HG02870 (cell line): Measurements from ENCODE around the gene SATB2.

ENCODE experiments used
- ATAC-seq: cut with Tn5 transposase; IDR thresholded peaks from one replicate; pipeline ENCODE4 v1.9.1; 2021; ENCODE audit warnings: mild to moderate bottlenecking, moderate library complexity; ENCODE audit not compliant: unreplicated experiment

Gene SATB2

DNA sequence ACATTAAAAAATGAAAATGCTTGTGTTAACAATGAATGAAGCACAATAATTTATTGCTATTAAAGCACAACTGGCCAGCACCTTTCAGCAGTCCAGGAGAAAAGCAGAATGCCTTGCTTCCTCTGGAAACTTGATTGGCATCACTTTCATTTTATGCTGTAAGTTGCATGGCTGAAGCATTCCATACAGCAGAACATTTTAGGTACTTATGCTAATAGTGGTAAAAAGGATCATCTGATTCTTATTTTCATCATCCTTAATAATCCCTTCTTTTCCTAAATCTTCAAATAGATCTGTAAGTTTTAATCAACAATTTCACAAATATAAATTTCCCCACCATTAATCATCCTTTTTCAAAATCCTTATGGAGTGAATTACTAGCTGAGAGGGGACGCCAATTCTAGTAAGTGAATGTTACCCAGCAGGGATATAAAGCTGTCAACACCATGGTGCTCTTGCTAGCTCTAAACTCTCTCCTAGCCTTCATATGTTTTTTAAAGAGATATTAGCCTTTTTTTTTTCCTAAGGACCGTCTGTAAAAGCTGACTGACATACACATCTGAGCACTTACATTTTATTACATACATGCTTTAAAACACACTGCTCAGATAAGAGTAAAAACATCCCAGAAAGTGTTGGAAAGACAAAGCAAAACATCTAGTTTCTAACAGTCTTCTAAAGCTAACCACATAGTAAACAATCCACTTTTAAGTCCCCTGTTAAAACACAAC is 5.3 kb downstream of the SATB2 start:
- no peak for ATAC-seq

DNA sequence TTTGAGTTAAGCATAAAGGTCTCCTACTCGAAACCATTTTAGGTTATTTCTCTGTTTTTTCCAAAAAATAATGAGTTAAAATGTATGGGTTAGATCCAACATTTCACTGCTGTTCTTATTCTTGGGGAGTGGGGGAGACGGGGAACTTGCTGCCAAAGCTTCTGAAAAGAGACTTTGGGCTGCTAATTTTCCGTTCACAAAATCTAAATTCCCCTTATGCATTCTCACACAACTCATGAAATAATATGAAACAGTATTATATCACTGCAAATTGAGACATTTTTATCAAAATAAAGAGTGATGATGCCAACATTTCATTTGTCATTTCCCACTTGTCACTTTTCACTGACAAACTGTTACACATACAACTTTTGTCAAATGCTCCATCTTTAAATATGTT is 7.8 kb downstream of the SATB2 start:
- no peak for ATAC-seq

DNA sequence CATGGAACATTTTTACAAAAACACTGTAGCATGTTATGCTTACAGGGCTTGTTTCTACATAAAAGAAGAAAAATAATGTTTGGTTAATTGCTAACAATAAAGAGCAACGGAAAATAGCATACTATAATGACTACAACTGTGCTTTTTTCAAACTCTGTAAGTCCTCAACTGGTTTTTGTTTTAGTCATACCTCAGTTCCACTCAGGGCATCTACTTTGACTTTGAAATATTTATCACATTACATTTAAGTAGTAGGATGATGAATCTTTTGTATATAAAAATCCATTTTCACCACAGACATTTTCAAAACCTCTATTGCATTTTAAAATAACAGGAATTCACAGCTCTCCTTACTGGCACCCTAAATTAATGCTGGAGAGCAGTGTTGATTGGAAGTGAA is 8.3 kb downstream of the SATB2 start:
- ATAC-seq = no peak

DNA sequence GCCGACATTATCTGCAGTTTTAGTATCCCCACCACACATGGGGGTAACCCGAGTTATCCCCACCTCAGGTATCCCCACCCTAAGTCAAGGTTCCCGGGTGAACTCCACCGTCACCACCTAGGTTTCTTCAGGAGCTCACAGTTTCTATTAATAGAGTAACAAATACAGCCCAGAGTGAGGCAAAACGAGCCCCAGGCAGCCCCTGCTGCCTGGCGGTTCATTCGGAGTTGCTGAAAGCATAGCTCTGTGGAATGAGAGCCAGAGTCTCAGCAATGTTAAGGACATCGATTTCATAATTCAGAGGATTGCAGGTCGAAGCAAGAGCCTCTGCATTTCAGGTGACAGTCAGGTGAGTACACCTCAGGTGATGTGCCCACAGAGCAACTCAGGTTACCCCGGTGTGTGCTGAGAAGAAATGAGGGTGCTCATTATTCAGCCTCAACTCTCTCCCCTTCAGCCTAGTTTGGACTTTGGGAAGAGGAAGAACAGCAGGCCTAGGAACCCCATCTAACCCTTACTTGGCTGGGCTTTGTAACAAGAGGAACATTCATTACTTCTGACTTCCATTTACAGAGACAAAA is 10.7 kb downstream of the SATB2 start:
- no peak for ATAC-seq

DNA sequence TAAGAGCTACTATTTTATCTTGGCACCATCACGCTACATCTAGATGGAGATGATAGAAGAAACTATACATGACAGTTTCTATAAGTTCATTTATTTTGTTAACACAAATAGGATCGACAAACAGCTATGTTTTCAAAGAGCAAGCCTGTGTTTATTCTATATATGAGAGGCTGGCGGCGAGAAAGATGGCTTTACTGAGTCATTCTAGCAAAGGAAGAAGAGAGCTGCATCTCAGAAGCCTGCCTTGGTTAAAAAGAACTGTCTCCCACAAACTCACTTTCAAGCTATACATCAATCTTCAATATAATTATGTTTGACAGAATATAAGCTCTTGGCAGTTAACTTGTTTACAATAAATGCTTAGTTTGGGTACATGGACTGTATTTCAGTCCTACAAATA is 13.0 kb downstream of the SATB2 start:
- no peak for ATAC-seq

DNA sequence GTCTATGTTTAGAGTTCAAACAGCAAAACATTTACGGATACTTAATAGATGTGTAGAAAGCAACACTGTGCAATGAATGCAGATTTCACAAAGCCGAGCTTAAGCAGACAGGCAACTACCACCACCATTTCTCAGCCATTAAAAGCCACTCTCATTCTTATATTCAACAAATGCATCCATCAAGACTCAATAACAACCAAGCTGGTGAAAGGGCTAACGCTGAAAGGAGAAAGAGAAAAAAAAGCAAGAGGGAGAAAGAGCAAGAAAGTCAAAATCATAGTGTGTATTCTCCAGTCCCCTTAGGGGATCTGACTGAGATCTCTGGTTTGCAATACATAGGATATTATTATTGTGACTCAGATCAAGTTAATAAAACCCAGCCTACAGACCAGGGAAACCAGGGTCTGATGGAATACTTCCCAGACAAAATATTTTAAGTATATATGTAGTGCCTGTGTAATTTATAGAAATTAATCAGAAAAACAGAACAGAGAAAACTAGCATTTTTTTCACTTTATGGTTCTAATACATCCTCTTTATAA is 14.1 kb downstream of the SATB2 start:
- no peak for ATAC-seq

DNA sequence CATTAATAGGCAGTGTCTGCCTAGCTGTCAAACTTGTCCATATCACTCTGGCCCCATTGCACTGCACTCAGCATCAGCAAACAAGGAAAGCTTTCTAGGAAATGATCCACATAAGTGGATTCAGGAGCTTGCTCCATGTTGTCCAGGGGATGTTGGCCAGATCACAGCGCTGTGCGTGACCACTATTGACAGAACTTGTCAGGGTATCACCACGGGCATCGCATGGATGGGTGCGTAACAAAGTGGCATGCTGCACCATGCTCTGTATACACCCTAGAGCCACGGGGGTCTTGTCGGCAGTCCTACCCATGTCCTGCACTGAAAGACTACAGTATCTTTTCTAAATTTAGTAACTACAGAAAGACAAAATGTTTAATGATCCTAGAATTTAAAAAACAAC is 15.6 kb downstream of the SATB2 start:
- no peak for ATAC-seq

DNA sequence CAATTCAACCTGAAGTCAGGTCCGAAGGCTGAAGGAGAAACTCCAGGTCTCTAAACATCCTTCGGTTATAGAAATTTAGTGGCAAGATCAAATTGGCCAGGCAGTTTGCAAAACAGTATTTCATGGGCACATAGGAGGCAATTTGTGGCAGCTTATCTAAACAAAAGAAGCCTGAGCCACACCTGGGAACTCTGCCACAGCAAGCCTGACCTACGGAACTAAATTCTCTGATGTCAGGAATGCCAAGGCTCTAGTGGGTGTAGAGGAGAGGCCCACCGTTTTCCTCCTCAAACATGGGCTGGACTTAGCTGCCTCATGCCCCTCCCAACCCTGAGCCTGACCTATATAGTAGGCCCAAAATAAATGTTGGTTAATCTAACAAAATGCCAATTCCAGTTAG is 16.0 kb downstream of the SATB2 start:
- ATAC-seq = no peak

DNA sequence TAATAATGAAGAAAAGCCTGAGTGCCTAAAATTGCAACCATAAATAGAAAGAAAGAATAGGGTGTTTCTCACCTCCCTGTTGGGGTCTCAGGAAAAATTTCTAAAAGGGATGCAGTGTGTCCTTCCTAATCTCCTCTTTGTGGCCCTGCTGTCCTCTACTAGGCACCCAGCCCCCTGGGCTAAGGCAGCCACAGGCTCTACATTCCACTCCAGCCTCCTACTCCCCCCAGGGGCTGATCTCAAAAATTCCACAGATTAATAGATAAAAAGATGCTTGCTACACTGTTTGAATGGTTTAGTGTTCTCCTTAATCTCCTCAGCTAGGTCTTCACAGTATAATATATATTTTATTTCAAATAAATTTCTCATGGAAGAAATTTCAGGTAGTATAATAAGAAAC is 17.6 kb downstream of the SATB2 start:
- no peak for ATAC-seq

DNA sequence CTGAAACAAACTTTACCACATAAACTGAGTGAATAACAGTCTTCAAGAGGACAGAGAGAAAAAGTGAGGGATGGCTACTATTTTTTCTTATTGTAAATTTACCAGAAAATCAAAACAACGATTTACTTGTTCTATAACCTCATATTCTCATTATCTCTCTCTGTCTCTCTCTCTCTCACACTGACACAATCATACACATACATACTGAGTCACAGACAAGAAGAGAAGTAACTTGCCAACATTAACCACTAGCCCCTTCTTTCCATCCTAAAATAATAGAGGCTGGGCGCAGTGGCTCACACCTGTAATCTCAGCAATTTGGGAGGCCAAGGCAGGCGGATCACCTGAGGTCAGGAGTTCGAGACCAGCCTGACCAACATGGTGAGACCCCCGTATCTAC is 18.2 kb downstream of the SATB2 start:
- ATAC-seq = no peak

DNA sequence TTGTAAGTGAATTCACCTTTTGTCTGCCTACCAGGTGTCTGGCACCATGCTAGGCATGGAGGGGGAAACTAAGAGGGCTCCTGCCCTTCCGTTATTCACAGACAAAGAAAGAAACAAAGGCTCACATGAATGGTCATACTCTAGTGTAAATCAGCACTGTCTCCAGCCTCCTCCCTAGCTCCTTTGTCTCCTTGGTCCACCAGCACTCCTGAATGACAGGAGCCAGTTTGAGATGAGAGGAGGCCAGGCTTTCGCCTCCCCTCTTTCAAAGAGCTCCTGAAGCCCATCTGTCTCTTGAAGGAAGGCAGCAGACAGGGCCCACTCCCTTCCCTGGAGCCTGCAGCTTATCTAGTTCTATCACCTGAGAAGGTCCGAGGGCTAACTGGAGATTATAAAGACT is 18.7 kb downstream of the SATB2 start:
- ATAC-seq = no peak

DNA sequence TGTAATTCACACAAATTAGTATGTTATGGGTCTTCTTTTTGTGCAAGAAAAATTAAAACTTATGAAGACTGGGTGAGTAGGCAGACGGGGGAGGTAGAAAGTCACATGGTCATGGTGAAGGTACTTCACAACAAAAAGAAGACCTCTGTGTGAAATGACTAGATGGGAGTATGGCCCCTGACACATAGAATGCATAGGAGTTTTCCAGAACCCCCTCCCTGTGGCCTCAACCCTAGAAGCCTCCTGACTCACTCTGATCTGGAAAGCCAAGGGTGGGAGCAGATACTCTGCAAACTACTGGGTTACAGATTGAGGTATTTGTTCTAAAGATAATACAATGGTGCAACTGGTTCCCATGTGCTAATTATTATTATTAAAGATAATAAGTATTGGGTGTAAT is 23.2 kb downstream of the SATB2 start:
- ATAC-seq = no peak

DNA sequence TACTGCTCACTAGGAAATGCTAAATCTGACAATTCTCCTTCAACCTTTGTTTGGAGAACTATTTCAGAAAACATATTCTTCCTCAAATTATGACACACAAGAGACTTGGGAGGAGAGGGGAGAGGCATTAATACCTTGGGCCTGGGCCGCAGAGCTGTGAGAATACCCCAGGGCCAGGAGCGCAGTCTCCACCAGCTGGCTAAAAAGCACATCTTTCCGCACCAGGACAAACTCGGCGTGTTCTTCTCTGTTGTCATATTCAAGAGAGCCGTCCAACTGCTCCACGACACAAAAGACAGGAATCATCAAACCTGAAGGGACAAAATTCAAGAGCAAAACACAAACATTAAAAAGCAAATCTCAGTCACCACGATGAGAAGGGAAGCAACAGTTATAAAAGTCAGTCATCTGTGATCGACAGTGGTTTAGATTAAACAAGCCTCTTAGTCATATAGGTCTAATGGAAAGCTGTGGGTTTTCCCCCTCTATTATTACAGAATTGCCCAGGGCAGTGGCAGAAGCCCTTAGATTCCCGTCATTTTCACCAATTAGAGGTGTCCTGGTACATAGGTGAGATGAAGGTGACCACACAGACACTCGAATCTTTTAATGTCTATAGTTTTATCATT is 24.4 kb downstream of the SATB2 start:
- ATAC-seq = peak; percentile 50

DNA sequence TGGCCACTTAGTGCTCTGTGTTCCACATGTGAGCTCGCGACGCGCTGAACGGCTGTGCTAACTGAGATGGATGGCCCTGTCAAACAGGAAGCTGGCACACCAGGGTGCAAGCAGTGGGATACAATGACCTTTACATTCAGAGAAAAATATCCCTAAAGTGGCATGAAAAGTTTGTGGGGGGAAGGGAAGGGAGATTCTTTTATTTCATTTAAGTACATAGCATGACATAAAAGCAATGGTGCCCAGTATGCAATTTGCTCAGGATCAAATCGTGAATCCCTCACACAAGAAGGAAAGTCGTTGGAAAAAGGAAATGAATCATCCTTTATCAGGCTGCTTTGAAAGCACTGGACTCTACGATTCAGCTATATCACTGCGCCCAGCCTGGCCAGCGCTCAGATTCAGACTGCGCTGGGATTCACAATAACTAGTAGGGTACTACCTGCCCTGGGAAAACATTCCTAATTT is 26.0 kb downstream of the SATB2 start:
- ATAC-seq = no peak

DNA sequence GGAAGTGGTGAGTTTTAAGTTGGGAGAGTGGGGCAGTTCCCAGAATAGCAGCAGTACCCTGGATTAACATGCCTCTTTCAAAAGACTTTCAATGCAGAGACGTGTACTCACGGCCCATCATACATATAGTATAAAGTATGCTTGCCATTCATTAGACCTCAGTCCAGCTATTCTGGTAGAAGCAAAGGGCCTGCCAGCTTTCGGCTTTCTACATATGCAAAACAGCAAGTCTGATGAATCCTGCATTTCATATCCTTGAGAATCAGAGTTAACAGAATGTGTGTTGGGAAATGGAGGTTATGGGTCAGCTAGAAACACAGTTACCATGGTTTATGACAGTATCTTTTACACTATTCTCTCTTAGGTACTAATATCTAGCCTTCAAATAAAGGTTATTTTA is 27.5 kb downstream of the SATB2 start:
- no peak for ATAC-seq

DNA sequence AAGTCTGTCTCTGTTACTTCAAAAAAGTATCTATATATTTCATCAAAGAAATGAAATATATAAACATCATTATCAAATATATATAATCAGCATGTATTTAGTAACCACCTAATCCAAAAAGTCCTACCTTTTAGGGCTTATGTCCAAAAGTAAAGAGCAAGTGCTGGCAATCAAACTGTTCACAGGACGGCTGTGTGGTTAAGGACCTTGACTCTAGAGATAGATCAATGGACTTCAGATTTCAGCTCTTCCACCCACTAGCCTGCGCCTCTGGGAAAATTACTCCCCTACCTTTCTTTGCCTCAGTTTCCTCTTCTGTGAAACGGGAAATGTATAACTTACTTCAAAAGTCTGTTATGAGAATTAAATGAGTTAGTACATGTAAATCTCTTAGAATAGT is 29.4 kb downstream of the SATB2 start:
- no peak for ATAC-seq

DNA sequence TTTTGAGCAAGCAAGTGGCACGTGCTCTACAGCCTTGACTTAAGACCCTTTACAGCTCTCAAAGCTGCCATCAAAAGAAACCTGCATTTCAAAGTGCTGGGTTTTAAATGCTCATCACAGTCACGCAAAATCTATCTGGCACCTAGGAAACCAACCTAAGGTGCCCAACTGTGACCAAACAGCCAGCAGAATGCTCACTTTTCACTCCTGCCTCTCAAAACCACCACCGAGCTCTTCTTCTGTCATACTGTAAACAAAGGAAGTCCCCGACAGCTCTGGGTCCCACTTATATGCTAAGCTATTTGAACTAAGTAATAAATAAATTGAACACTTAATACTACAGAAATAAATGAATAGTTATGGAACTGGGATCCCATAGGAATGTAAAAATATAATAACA is 33.6 kb downstream of the SATB2 start:
- ATAC-seq = no peak

DNA sequence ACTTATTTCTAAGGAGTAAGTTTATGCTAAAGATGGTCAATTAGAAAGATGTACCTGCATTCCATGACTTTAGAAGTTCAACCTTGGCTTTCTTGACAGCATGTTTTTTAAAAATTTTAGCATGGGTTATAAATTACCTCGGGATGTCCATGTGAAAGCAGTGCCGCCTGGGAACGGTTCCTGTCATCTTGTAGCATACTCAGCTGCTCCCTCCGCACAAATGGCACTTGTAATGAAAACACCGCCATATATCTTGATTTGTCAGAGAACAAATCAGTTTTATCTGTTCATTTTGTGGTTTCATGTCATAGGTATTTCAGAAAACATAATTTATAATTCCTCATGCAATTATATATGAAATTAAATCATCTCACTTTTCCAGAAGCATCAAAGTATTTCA is 38.3 kb downstream of the SATB2 start:
- ATAC-seq = no peak

DNA sequence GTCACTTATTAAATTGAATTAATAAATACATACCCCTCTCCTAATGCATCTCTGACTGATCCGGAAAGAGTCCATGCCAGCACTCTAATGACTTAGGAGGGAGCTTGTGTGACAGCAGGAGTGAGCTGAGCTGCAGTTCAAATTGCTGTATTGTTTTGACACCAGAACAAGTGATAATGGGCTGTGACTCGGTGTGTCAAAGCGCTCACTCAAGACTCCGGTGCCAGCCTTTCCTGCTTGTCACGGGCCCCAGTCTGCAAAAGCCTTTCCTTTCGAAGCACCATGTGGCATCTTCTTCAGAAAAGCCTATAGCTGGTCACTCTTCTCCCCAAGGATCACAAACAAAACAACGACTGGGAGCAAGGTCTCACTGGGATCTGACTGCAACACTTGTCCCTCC is 43.3 kb downstream of the SATB2 start:
- ATAC-seq = no peak

DNA sequence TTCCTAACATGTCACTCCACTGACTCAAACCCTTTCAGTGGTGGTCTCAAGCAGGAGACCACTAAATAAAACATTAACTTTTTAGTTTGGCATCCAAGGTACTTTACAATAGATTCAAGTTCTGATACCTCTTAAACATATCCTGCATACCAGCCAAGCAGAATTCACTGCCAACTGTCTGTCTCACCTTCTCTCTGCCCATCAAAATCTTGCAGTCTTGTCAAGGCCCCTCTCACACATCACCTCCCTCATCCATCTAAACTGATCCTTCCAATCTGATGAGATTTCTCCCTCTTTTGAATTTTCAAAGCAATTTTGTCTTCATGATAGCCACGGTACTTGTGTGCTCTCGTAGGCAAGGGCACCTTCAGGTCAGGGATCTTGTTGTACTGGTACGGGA is 43.7 kb downstream of the SATB2 start:
- no peak for ATAC-seq

DNA sequence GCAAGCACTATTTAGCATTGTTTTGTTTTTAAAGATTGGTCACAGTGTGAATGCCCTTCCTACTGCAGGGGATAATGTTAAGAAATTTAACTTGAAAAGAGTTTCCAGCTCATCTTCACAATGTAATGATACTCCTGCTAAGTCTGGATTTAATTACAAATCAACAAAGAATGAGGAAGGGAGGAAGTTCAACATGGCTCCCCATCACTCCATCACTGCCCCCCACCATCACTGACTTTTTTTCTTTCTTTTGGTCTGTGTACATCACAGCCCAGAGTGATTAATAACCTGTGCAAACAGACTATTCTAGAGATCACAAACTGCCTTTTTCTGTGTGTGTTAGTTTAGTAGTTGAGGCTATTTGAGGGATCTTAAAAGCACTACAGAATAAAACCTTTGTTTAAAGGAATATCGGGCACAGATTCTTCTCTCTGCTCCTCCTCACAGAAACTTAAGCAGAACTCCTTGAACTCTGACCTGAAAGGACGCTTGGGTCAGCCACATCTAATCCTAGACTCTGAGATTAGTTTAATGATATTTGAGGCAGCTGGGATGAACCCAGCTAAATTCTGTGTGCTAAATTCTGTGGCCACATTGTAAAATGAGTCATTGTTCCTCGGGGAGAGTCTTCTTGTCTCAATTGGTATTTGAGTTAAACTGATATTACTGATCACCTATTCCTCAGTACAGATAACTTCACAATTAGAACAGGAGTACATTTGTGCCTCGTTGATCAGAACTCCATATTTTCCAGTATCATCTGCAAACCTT is 47.8 kb downstream of the SATB2 start:
- no peak for ATAC-seq
